RWPE2 (cell line): ENCODE results near the gene PADI2.

Experiments used
- ATAC-seq: fragments of 200-7000 bp; cut with Tn5 transposase; 3 replicates; pipeline ENCODE4 v1.9.1; 2021; ENCODE audit warnings: low read depth
- DNase-seq: peaks from one replicate; pipeline ENCODE4 v3.0.0-alpha.2; 2020; ENCODE audit warnings: low spot score
- H3K27ac ChIP-seq: fragments of 450-650 bp; 2 replicates; pipeline ENCODE4 v1.5.1; 2017; ENCODE audit warnings: mild to moderate bottlenecking; ENCODE audit not compliant: poor library complexity, severe bottlenecking
- H3K27me3 ChIP-seq: fragments of 250-450 bp; sonication (Bioruptor Pico); 2 replicates; pipeline ENCODE4 v1.5.1; 2021; ENCODE audit warnings: mild to moderate bottlenecking, moderate library complexity; ENCODE audit not compliant: insufficient read depth, poor library complexity, severe bottlenecking
- H3K36me3 ChIP-seq: fragments of 250-450 bp; sonication (Bioruptor Pico); 2 replicates; pipeline ENCODE4 v1.5.1; 2020; ENCODE audit warnings: low read depth, mild to moderate bottlenecking, moderate library complexity
- H3K4me1 ChIP-seq: fragments of 250-450 bp; sonication (Bioruptor Pico); 2 replicates; pipeline ENCODE4 v1.5.1; 2021; ENCODE audit warnings: mild to moderate bottlenecking, moderate library complexity; ENCODE audit not compliant: insufficient read depth, poor library complexity, severe bottlenecking
- H3K4me3 ChIP-seq: fragments of 250-450 bp; sonication (Bioruptor Pico); 2 replicates; pipeline ENCODE4 v1.5.1; 2021; ENCODE audit warnings: mild to moderate bottlenecking, moderate library complexity; ENCODE audit not compliant: severe bottlenecking
- H3K9me3 ChIP-seq: fragments of 250-450 bp; sonication (Bioruptor Pico); 2 replicates; pipeline ENCODE4 v1.5.1; 2021; ENCODE audit warnings: mild to moderate bottlenecking, moderate library complexity; ENCODE audit not compliant: severe bottlenecking
- TF ChIP-seq, protein P1 (sequence below): fragments of 450-650 bp; IDR thresholded peaks from one replicate; pipeline ENCODE4 v1.5.1; 2017; ENCODE audit warnings: mild to moderate bottlenecking, moderate library complexity; ENCODE audit not compliant: poor library complexity, severe bottlenecking

Gene PADI2

GRCh38 chr1:17118268-17118667, 983 bp downstream of the PADI2 start:
- H3K36me3 ChIP-seq: no peaks in the 10 kb centered on the region
- H3K27ac ChIP-seq: no peak overlapping the region
- DNase-seq (no peak), ATAC-seq (no peak)
- H3K4me1 ChIP-seq: peaks cover 2% of the 10 kb centered on the region
- TF ChIP-seq, protein P1, sequence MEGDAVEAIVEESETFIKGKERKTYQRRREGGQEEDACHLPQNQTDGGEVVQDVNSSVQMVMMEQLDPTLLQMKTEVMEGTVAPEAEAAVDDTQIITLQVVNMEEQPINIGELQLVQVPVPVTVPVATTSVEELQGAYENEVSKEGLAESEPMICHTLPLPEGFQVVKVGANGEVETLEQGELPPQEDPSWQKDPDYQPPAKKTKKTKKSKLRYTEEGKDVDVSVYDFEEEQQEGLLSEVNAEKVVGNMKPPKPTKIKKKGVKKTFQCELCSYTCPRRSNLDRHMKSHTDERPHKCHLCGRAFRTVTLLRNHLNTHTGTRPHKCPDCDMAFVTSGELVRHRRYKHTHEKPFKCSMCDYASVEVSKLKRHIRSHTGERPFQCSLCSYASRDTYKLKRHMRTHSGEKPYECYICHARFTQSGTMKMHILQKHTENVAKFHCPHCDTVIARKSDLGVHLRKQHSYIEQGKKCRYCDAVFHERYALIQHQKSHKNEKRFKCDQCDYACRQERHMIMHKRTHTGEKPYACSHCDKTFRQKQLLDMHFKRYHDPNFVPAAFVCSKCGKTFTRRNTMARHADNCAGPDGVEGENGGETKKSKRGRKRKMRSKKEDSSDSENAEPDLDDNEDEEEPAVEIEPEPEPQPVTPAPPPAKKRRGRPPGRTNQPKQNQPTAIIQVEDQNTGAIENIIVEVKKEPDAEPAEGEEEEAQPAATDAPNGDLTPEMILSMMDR: no peak
- peak overlapping the region; percentile 22 for H3K4me3 ChIP-seq
- H3K27me3 ChIP-seq: no peaks in the 10 kb centered on the region
- no peaks in the 10 kb centered on the region for H3K9me3 ChIP-seq

- Histone ChIP-seq H3K4me1 (peaks cover 2% of the 10 kb centered on the region), H3K36me3 (no peaks in the 10 kb centered on the region), H3K4me3 (no peak overlapping the region), H3K27ac (no peak overlapping the region), H3K27me3 (no peaks in the 10 kb centered on the region), H3K9me3 (no peaks in the 10 kb centered on the region)
- TF ChIP-seq, protein P1: no peak
- no peak for DNase-seq
- ATAC-seq: no peak
Measured at GRCh38 chr1:17117451-17118265, 1.6 kb downstream of the PADI2 start.

DNA sequence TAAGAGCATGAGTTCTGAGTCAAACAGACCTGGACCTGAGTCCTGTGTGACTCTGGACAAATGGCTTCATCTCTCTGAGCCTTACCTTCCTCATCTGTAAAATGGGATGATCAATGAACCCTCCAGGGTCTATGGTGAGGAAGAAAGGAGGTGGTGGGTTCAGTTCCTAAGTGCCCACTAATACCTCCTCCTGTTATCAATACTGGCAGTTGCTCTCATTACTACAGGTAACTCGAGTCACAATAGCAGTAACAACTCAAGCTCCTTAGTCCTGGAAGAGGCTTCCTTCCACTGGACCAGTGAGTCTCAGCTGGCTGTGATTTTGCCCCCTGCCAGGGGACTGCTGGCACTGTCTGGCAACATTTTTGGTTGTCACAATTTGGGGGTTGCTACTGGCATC, 2.6 kb downstream of the PADI2 start:
- DNase-seq (no peak), ATAC-seq (no peak)
- H3K27ac ChIP-seq: no peak overlapping the region
- no peak overlapping the region for H3K4me3 ChIP-seq
- peaks cover 2% of the 10 kb centered on the region for H3K4me1 ChIP-seq
- H3K27me3 ChIP-seq: no peaks in the 10 kb centered on the region
- H3K9me3 ChIP-seq: no peaks in the 10 kb centered on the region
- no peaks in the 10 kb centered on the region for H3K36me3 ChIP-seq
- TF ChIP-seq, protein P1: no peak

DNA sequence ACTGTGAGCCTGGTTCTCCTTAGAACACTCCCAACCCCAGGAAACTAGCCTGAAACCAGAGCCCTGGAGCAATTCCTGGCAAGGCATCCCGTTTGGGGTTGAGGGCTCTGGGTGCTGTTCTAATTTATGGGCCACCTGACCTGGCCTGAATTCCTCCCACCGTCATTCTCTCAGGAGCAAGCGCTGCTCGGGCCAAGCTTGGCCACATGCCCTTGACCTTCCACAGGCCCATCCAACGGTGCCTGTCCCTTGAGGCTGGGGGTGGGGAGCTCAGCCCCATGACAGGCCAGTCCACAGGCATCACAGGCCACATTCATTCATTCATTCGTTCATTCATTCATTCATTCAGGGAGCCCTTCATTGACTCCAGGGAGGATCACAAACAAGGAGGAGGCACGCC, 5.3 kb downstream of the PADI2 start:
- Histone ChIP-seq H3K9me3 (no peaks in the 10 kb centered on the region), H3K27me3 (no peaks in the 10 kb centered on the region), H3K36me3 (no peaks in the 10 kb centered on the region), H3K4me3 (no peak overlapping the region), H3K27ac (no peak overlapping the region), H3K4me1 (no peaks in the 10 kb centered on the region)
- ATAC-seq (no peak), DNase-seq (no peak)
- TF ChIP-seq, protein P1: no peak
